HCT116 (cell line): ENCODE data around the gene CRYBG3.
A peak's percentile ranks its signal among the peaks of the same experiment; 100 is the strongest.

ENCODE experiments used
- CEBPB ChIP-seq: IDR thresholded peaks from 2 replicates; pipeline ENCODE4 v1.6.1; 2012; ENCODE audit warnings: low read depth
- CTCF ChIP-seq, 3 experiments: fragments of 200-600 bp in 1 of 3; sonication (generic) in 1 of 3; IDR thresholded peaks in 2 of 3; conservative IDR thresholded peaks in 1 of 3; 2 replicates each; pipeline ENCODE4 v1.5.1; 2012 to 2017; ENCODE audit warnings: low read depth in 2 of 3, low read length in 2 of 3, antibody characterized with exemption in 1 of 3, borderline replicate concordance in 1 of 3, control low read depth in 1 of 3, mild to moderate bottlenecking in 1 of 3, mixed read lengths in 1 of 3, mixed run types in 1 of 3, moderate library complexity in 1 of 3; ENCODE audit not compliant: insufficient read depth in 1 of 3
- EGR1 ChIP-seq: IDR thresholded peaks from 2 replicates; pipeline ENCODE4 v1.6.1; 2012; ENCODE audit warnings: low read depth
- EZH2 ChIP-seq: fragments of 200-600 bp; sonication (generic); IDR thresholded peaks from 2 replicates; pipeline ENCODE4 v1.6.1; 2017; ENCODE audit warnings: antibody characterized with exemption, mixed run types
- EZH2phosphoT487 ChIP-seq: fragments of 200-600 bp; IDR thresholded peaks from 2 replicates; pipeline ENCODE4 v1.6.1; 2018; ENCODE audit warnings: antibody characterized with exemption, borderline replicate concordance
- JUND ChIP-seq: IDR thresholded peaks from 2 replicates; pipeline ENCODE4 v1.6.1; 2012
- POLR2A ChIP-seq: IDR thresholded peaks from 2 replicates; pipeline ENCODE4 v1.7.0; 2011; ENCODE audit warnings: borderline replicate concordance; ENCODE audit not compliant: insufficient read depth, insufficient read length; ENCODE audit errors: extremely low read depth
- POLR2AphosphoS5 ChIP-seq: IDR thresholded peaks from 2 replicates; pipeline ENCODE4 v1.6.1; 2011; ENCODE audit warnings: mild to moderate bottlenecking, low read depth, low read length, moderate library complexity
- SIN3A ChIP-seq: IDR thresholded peaks from 2 replicates; pipeline ENCODE4 v1.6.1; 2012; ENCODE audit warnings: low read depth
- TCF7L2 ChIP-seq: IDR thresholded peaks from 2 replicates; pipeline ENCODE4 v1.7.0; 2011; ENCODE audit warnings: borderline replicate concordance, inconsistent platforms; ENCODE audit not compliant: insufficient read depth, insufficient read length; ENCODE audit errors: extremely low read depth
- YY1 ChIP-seq: IDR thresholded peaks from 2 replicates; pipeline ENCODE4 v1.6.1; 2011; ENCODE audit warnings: low read length, low read depth, moderate library complexity, mild to moderate bottlenecking; ENCODE audit not compliant: insufficient replicate concordance; ENCODE audit errors: extremely low read depth
- ZBTB33 ChIP-seq: IDR thresholded peaks from 2 replicates; pipeline ENCODE4 v1.6.1; 2011; ENCODE audit warnings: mild to moderate bottlenecking, low read length, moderate library complexity; ENCODE audit not compliant: insufficient replicate concordance; ENCODE audit errors: extremely low read depth
- ZFX ChIP-seq: fragments of 450-650 bp; IDR thresholded peaks from 2 replicates; pipeline ENCODE4 v1.6.1; 2017
- TF ChIP-seq, protein P1 (sequence below): IDR thresholded peaks from 2 replicates; pipeline ENCODE4 v1.6.1; 2012

- peak; percentile 51 to 87 (median 64); a peak in 5 of 6 replicates for TF ChIP-seq CTCF (IDR thresholded peaks at IDR 0.05 in 2 of 3, conservative IDR thresholded peaks at IDR 0.05 in 1 of 3; ENCODE audit: borderline replicate concordance in 1 of 3, insufficient read depth in 1 of 3, low read depth in 2 of 3, low read length in 2 of 3)
- TF ChIP-seq EZH2, result no peak
- no peak for TF ChIP-seq POLR2A
- TF ChIP-seq POLR2AphosphoS5, result no peak
- TF ChIP-seq, protein P1, sequence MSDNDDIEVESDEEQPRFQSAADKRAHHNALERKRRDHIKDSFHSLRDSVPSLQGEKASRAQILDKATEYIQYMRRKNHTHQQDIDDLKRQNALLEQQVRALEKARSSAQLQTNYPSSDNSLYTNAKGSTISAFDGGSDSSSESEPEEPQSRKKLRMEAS, result no peak
- no peak for TF ChIP-seq YY1
- no peak for TF ChIP-seq ZBTB33
- TF ChIP-seq EGR1, result no peak
- TF ChIP-seq TCF7L2, result no peak
- TF ChIP-seq CEBPB, result no peak
- no peak for TF ChIP-seq ZFX
- TF ChIP-seq SIN3A, result no peak
- no peak for TF ChIP-seq EZH2phosphoT487
- TF ChIP-seq JUND, result no peak
Measured at GRCh38 chr3:97793420-97794019, 28.3 kb upstream of the CRYBG3 start.
